HL-60/S4 treated with retinoic acid at 250 ng/mL for 4 days and 3 days (cell line): ENCODE data around the gene RGS5.

Source experiments
- in situ Hi-C: fragments of 300-500 bp; cut with MboI; formaldehyde crosslinking; loops from 2 replicates; pipeline ENCODE4 v1.7.0; 2022; ENCODE audit warnings: low sequenced_read_pairs

Gene RGS5

DNA sequence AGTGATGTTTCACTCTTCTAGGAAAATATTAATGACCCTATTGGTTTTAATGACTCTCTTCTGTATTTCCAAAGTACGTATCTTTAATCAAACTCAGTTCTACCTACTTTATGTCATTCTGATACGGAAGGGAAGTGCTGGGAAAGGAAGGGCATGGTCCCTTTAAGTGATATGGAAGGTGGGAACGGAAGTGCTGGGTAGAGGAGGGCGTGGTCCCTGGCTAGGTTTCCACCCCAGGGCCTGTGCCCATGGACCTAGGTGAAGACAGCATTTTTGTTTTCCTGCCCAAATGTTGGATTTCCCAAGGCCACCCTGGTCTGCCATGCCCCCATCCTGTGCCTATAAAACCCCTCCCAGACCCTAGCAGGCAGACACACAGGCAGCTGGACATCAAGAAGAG is 109.5 kb downstream of the RGS5 start:
- in situ Hi-C loops = no loop called here
